Adipose tissue (tissue), 3 donors: ENCODE measurements around the gene CCDC12. TPM values are rescaled to one million over a fixed set of nuclear protein-coding genes. Genes with fewer than 3 reads are reported as not detected.
"Not testable (repeated sequence)": the region's sequence is repeated elsewhere in the genome, so short reads cannot be mapped to it uniquely, and the experiment has no call there.

Source experiments
- H3K27ac ChIP-seq: one replicate; pipeline ENCODE4 v1.5.1; 2013; ENCODE audit warnings: low read depth, low read length
- WGBS, 3 donors: extraction: QIAGEN DNeasy Blood & Tissue Kit; methylation state at CpG; one replicate each; pipeline ENCODE4 v1.1.7; 2013; 5-methylcytosine and 5-hydroxymethylcytosine counted together
- polyA plus RNA-seq, 3 donors: library from polyadenylated mRNA; stranded (reverse); fragments of 200-250 nt; gene quantifications; one replicate each; pipeline ENCODE4 v1.2.3, GENCODE V29; 2013
- donor health status: healthy with polysubstance abuse.
- donor health status: Bipolar disorder and iron deficiency.
- donor health status: healthy.

CCDC12 gene
- polyA plus RNA-seq, 3 donors, result 32.5 to 59.5 (median 51.5) TPM

DNA sequence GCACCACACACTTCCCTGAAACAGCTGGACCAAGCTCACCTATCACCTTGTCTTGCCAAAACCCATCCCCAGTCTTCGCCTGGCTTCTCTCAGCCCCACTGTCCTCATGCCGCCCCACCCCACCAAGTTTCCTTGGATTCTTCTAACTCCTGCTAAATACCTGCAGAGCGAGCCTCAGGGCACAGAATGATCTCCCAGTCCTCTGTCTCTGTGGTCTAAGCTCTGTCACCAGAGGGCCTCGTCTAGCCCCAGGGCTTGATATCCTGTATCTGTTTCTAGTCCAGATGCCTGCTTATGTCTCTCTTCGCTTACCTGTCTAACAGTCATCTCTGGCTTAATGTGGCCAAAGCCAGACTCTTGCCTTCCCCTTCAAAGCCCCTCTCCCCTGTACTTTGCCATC lies 9.7 kb downstream of the CCDC12 start:
- H3K27ac ChIP-seq, result no peak overlapping the region
- 76 to 82% (median 79%) methylated on average over 5 of the region's 5 CpGs for WGBS, 3 donors

GRCh38 chr3:46965151-46965550 lies 11.4 kb downstream of the CCDC12 start:
- 52 to 61% (median 59%) methylated on average over 6 of the region's 6 CpGs for WGBS, 3 donors
- H3K27ac ChIP-seq, result no peak overlapping the region

GRCh38 chr3:46964038-46964590 lies 12.4 kb downstream of the CCDC12 start:
- WGBS, 3 donors, result 71 to 88% (median 80%) methylated on average over 24 to 36 of the region's 36 CpGs
- not testable (repeated sequence) for H3K27ac ChIP-seq

- WGBS, 3 donors, result 82 to 92% (median 83%) methylated on average over 1 of the region's 1 CpG
- no peak overlapping the region for H3K27ac ChIP-seq
Observed at GRCh38 chr3:46962990-46963389, 13.6 kb downstream of the CCDC12 start.

DNA sequence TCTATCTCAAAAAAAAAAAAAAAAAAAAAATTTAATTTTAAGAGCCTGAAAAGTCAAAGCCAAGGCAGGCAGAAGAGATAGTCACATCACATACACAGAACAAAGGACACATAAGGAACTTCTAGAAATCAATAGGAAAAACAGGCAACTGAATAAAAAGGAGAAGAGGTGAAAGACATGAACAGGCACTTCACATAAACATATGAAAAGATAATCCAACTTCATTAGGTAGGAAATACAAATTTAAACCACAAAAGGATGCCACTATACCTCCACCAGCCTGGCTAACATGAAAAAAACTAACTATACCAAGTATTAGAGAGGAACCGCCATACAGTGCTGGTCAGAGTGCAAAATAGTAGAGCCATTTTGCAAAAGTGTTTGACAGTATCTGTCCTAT lies 14.1 kb downstream of the CCDC12 start:
- no peak overlapping the region for H3K27ac ChIP-seq
- 97 to 100% (median 98%) methylated on average over 1 of the region's 1 CpG for WGBS, 3 donors

- WGBS, 3 donors, result 83 to 93% (median 88%) methylated on average over 1 of the region's 1 CpG
Observed at GRCh38 chr3:46960835-46961234, 15.7 kb downstream of the CCDC12 start.

GRCh38 chr3:46960081-46960701 lies 16.4 kb downstream of the CCDC12 start:
- whole genome bisulfite sequencing, 3 donors, result 17 to 50% (median 50%) methylated on average over 4 of the region's 4 CpGs
- no peak overlapping the region for H3K27ac ChIP-seq

More at GRCh38 chr3:46960835-46961234, 15.7 kb downstream of the CCDC12 start:
- no peak overlapping the region for H3K27ac ChIP-seq

- H3K27ac ChIP-seq, result no peak overlapping the region
- 71 to 82% (median 71%) methylated on average over 6 of the region's 6 CpGs for WGBS, 3 donors
Observed at GRCh38 chr3:46959161-46959511, 17.4 kb downstream of the CCDC12 start.

GRCh38 chr3:46958467-46959160 lies 17.9 kb downstream of the CCDC12 start:
- H3K27ac ChIP-seq, result no peak overlapping the region
- 51 to 78% (median 64%) methylated on average over 9 of the region's 9 CpGs for WGBS, 3 donors

- WGBS, 3 donors, result 46 to 76% (median 66%) methylated on average over 11 of the region's 11 CpGs
- H3K27ac ChIP-seq, result no peak overlapping the region
Observed at GRCh38 chr3:46957092-46957820, 19.3 kb downstream of the CCDC12 start.

- no peak overlapping the region for H3K27ac ChIP-seq
- whole genome bisulfite sequencing, 3 donors, result 42 to 69% (median 69%) methylated on average over 3 of the region's 3 CpGs
Observed at GRCh38 chr3:46955801-46956259, 20.7 kb downstream of the CCDC12 start.

- H3K27ac ChIP-seq, result no peak overlapping the region
- WGBS, 3 donors, result 86% methylated on average over 5 of the region's 5 CpGs
Observed at GRCh38 chr3:46955157-46955556, 21.4 kb downstream of the CCDC12 start.

DNA sequence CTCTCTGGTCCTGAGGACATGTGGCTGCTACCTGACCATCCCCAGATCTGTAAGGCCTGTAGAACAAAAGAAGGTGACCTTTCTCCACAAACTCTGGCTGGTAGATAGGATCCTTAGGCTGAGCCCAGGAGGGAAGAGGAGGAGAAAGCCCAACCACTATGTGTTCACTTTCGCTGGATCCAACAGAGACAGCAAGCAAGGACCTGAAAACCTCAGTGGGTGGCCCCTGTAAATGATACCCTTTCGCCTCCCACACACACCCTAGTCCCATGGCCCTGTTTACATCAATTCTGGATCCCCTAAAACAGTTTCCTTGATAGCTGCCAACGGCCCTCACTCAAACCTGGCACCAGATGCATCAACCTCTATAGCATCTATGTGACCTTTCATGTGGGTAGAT lies 22.4 kb downstream of the CCDC12 start:
- WGBS, 3 donors, result 76 to 79% (median 77%) methylated on average over 3 of the region's 3 CpGs
- no peak overlapping the region for H3K27ac ChIP-seq

DNA sequence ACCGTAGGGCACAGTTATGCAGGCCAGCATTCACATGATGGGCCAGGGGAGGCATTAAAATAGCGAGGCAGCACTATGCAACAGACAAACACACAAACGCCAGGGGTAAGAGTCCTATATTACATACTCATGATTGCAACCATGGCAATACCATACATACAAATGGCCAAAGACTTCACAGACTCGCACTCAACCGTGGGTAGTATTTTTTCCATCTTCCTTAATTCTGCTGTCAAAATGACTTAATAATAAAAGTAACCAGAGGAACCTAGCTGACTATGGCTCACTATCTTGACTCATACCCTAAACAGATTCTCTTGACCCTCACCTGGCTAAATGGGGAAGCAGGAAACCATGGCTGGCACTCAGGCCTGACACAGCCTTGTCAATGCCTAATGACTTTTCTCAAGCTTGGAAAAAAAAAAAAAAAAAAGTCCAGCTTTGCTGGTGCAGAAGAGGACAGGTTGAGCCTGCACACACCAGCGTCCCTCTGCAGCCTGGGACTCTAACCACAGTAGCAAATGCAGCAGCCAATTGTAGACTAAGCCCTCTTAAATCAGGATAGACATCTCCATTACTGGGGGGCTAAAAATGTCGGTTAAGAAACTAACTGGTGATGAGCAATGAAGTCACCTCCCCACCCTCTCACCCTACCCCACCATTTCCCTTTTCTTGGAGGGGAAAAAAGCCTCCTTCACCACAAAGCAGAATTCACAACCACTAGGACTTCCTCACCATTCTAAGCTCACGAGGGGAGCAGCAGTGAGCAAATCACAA lies 23.1 kb downstream of the CCDC12 start:
- H3K27ac ChIP-seq, result no peak overlapping the region
- 54 to 76% (median 62%) methylated on average over 8 of the region's 8 CpGs for WGBS, 3 donors

- no peak overlapping the region for H3K27ac ChIP-seq
- WGBS, 3 donors, result 82 to 90% (median 89%) methylated on average over 2 of the region's 2 CpGs
Observed at GRCh38 chr3:46952813-46953212, 23.7 kb downstream of the CCDC12 start.

GRCh38 chr3:46950650-46951241 lies 25.8 kb downstream of the CCDC12 start:
- WGBS, 3 donors, result 61 to 64% (median 62%) methylated on average over 7 of the region's 7 CpGs
- no peak overlapping the region for H3K27ac ChIP-seq

DNA sequence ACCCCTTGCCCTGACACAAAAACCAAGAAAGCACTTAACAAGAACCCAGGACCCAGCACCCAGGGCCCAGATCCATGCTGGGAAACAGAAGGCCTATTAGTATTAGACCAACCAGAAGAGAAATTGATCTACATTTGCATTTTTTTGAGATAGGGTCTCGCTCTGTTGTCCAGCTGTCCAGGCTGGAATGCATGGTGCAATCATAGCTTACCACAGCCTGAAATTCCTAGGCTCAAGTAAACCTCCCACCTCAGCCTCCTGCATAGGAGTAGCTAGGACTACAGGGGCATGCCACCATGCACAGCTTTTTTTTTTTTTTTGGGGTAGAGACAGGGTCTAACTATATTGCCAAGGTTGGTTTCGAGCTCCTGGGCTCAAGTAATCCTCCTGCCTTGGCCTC lies 26.4 kb downstream of the CCDC12 start:
- WGBS, 3 donors, result 92 to 100% (median 97%) methylated on average over 2 of the region's 2 CpGs

More for the DNA sequence above, 26.4 kb downstream of the CCDC12 start:
- H3K27ac ChIP-seq, result no peak overlapping the region
